ENCODE data around the gene NHEJ1. TPM values are rescaled to one million over a fixed set of nuclear protein-coding genes. Genes with fewer than 3 reads are reported as not detected.

The NHEJ1 gene
- total and polyA plus RNA-seq, 4 donors: 6.8 to 9.8 (median 8.5) TPM

DNA sequence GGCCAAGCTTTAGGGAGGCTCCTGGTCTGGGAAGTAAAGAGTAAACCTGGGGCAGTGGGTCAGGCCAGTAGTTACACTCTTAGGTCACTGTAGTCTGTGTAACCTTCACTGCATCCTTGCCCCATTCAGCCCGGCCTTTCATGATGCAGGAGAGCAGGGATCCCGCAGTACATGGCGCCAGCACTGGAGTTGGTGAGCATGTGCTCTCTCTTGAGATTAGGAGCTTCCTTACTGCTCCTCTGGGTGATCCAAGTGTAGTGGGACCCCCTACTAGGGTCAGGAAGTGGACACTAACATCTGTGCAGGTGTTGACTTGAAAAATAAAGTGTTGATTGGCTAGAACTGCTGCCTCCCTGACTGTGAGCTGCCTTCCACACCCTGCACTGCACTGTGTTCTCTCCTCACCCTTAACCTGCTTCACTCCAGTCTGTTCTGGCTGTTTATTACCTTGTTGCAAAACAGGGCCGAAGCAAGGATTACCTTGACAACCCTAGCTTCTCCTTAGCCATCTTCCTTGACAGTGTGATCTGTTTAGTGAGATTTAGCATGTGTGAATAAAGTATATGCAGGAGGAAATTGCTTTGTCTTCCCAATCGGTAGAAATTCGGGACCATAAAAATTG lies 22.6 kb upstream of the NHEJ1 start:
- Histone ChIP-seq H3K27me3 (ENCODE audit: control insufficient read depth in 1 of 2, insufficient read depth in 2 of 2, low read length in 1 of 2) (no peaks in the 10 kb centered on the region), H3K9me3 (ENCODE audit: control insufficient read depth, low read length) (no peaks in the 10 kb centered on the region), H3K4me3 (ENCODE audit: low read length in 2 of 2) (no peak overlapping the region), H3K4me1 (ENCODE audit: control insufficient read depth in 1 of 2, insufficient read depth in 2 of 2, low read length in 2 of 2) (peaks cover 0 to 3% of the 10 kb centered on the region in 2 donors), H3K36me3 (ENCODE audit: control insufficient read depth in 1 of 2, insufficient read depth in 2 of 2, low read length in 1 of 2) (peaks cover 0 to 10% of the 10 kb centered on the region in 2 donors), H3K27ac (ENCODE audit: low read depth in 1 of 2, low read length in 2 of 2) (no peak overlapping the region)
- 92 to 95% methylated on average over 6 of the region's 6 CpGs for WGBS, 2 donors
- no peak for DNase-seq
- no peak for ATAC-seq (ENCODE audit: low FRiP score)
- intact Hi-C loops (cut with DNase I): no loop called here

DNA sequence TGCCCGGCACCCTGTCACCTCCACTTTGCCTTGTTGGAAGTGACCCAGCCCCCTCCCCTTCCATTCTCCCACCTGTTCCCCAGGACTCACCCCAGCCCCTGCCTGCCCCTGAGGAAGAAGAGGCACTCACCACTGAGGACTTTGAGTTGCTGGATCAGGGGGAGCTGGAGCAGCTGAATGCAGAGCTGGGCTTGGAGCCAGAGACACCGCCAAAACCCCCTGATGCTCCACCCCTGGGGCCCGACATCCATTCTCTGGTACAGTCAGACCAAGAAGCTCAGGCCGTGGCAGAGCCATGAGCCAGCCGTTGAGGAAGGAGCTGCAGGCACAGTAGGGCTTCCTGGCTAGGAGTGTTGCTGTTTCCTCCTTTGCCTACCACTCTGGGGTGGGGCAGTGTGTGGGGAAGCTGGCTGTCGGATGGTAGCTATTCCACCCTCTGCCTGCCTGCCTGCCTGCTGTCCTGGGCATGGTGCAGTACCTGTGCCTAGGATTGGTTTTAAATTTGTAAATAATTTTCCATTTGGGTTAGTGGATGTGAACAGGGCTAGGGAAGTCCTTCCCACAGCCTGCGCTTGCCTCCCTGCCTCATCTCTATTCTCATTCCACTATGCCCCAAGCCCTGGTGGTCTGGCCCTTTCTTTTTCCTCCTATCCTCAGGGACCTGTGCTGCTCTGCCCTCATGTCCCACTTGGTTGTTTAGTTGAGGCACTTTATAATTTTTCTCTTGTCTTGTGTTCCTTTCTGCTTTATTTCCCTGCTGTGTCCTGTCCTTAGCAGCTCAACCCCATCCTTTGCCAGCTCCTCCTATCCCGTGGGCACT lies 21.9 kb upstream of the NHEJ1 start:
- Histone ChIP-seq H3K4me1 (ENCODE audit: control insufficient read depth in 1 of 2, insufficient read depth in 2 of 2, low read length in 2 of 2) (peaks cover 0 to 3% of the 10 kb centered on the region in 2 donors), H3K4me3 (ENCODE audit: low read length in 2 of 2) (no peak overlapping the region), H3K9me3 (ENCODE audit: control insufficient read depth, low read length) (no peaks in the 10 kb centered on the region), H3K27me3 (ENCODE audit: control insufficient read depth in 1 of 2, insufficient read depth in 2 of 2, low read length in 1 of 2) (no peaks in the 10 kb centered on the region), H3K36me3 (ENCODE audit: control insufficient read depth in 1 of 2, insufficient read depth in 2 of 2, low read length in 1 of 2) (peaks cover 0 to 10% of the 10 kb centered on the region in 2 donors), H3K27ac (ENCODE audit: low read depth in 1 of 2, low read length in 2 of 2) (no peak overlapping the region)
- DNase-seq (peak in 1 of 2 donors; percentile 58), ATAC-seq (ENCODE audit: low FRiP score) (no peak)
- intact Hi-C loops (cut with DNase I): no loop called here
- 77 to 80% methylated on average over 8 of the region's 8 CpGs for WGBS, 2 donors

DNA sequence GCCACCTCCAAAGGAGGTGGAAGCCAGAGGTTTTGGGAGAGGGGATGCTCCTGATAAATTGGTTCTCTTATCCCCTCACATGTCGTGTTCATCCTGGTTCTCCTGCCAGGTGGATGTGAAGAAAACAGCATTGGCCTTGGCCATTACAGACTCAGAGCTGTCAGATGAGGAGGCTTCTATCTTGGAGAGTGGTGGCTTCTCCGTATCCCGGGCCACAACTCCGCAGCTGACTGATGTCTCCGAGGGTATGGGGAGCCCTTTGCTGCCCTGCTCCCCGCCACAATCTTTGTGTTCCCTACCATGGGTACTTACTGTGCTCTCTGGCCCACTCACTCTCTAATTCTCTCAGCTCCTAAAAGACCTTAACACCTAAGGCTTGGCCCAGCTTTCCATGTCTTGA lies 20.9 kb upstream of the NHEJ1 start:
- H3K4me3 ChIP-seq (ENCODE audit: low read length in 2 of 2): no peak overlapping the region
- 88 to 97% methylated on average over 6 of the region's 6 CpGs for whole genome bisulfite sequencing, 2 donors
- intact Hi-C loops (cut with DNase I): no loop called here
- no peak for ATAC-seq (ENCODE audit: low FRiP score)
- peaks cover 0 to 3% of the 10 kb centered on the region in 2 donors for H3K4me1 ChIP-seq (ENCODE audit: control insufficient read depth in 1 of 2, insufficient read depth in 2 of 2, low read length in 2 of 2)
- DNase-seq: no peak
- H3K27ac ChIP-seq (ENCODE audit: low read depth in 1 of 2, low read length in 2 of 2): no peak overlapping the region
- no peaks in the 10 kb centered on the region for H3K27me3 ChIP-seq (ENCODE audit: control insufficient read depth in 1 of 2, insufficient read depth in 2 of 2, low read length in 1 of 2)
- H3K36me3 ChIP-seq (ENCODE audit: control insufficient read depth in 1 of 2, insufficient read depth in 2 of 2, low read length in 1 of 2): peaks cover 0 to 10% of the 10 kb centered on the region in 2 donors
- no peaks in the 10 kb centered on the region for H3K9me3 ChIP-seq (ENCODE audit: control insufficient read depth, low read length)

DNA sequence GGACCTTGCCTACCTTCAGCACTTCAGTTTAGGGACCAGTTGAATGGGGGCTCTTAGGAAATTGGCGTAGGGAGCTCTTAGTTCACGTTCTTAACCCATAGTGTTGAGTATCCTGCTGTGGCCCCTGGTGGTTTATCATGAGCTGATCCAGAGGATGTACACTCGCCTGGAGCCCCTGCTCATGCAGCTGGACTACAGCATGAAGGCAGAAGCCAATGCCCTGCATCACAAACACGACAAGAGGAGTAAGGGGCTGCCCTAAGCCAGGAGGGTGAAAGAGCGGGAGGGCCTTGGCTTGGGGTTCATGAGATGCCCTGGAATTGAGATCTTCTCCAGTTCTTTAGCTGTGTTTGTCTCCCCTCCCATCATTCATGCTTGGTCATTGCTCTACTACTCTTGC lies 20.3 kb upstream of the NHEJ1 start:
- no peak overlapping the region for H3K4me3 ChIP-seq (ENCODE audit: low read length in 2 of 2)
- 90 to 91% methylated on average over 5 of the region's 5 CpGs for WGBS, 2 donors
- intact Hi-C loops (cut with DNase I): no loop called here

DNA sequence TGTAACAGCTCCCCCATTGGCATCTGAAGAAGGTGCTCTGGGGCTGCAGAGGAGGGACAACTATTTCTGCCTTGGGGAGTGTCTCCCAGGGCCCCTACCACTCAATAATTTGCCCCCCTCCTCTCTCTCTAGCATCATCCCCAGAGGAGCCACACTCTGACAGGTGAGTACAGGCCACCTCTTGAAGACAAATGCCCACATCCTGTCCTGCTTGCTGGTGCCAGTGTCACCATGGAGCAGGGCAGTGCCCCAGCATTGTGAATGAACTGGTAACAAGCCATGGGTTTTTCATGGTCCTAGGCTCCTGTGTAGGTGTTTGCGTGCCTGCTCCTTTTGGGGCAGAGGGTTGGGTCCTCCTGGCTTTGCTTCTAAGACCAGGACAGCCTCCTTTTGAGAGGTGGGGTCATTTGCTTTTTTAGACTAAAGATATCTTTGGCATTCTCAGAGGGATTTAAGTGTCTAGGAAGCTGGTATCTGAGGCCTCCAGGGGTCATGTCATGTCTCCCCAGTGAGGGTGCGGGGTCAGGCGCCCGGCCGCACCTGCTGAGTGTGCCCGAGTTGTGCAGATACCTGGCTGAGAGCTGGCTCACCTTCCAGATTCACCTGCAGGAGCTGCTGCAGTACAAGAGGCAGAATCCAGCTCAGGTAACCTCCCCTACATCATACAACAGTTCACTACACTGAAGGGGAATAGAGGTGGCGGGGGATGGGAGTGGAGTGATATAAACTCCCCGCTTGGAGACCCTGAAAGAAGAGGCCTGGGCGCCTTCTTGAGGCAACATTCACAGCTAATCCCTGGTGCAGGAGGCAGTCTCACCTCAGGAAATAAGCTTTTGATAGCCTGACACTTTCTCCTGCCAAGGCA lies 19.2 kb upstream of the NHEJ1 start:
- Histone ChIP-seq H3K27ac (ENCODE audit: low read depth in 1 of 2, low read length in 2 of 2) (no peak overlapping the region), H3K27me3 (ENCODE audit: control insufficient read depth in 1 of 2, insufficient read depth in 2 of 2, low read length in 1 of 2) (no peaks in the 10 kb centered on the region), H3K9me3 (ENCODE audit: control insufficient read depth, low read length) (no peaks in the 10 kb centered on the region), H3K4me1 (ENCODE audit: control insufficient read depth in 1 of 2, insufficient read depth in 2 of 2, low read length in 2 of 2) (peaks cover 0 to 3% of the 10 kb centered on the region in 2 donors), H3K4me3 (ENCODE audit: low read length in 2 of 2) (no peak overlapping the region), H3K36me3 (ENCODE audit: control insufficient read depth in 1 of 2, insufficient read depth in 2 of 2, low read length in 1 of 2) (peaks cover 0 to 10% of the 10 kb centered on the region in 2 donors)
- ATAC-seq (ENCODE audit: low FRiP score) (no peak), DNase-seq (no peak)
- intact Hi-C loops (cut with DNase I): loop anchor here (5.0 to 10.0 kb wide), 3 partner anchors 47 to 207 kb away; partner anchors contain the start of genes DNPEP (in 2 of the 2), ANKZF1 (in 1 of the 2) and ATG9A (in 1 of the 2)
- 91 to 95% methylated on average over 9 of the region's 9 CpGs for WGBS, 2 donors

More for the DNA sequence above, 20.3 kb upstream of the NHEJ1 start:
- no peaks in the 10 kb centered on the region for H3K27me3 ChIP-seq (ENCODE audit: control insufficient read depth in 1 of 2, insufficient read depth in 2 of 2, low read length in 1 of 2)
- no peak for ATAC-seq (ENCODE audit: low FRiP score)
- H3K4me1 ChIP-seq (ENCODE audit: control insufficient read depth in 1 of 2, insufficient read depth in 2 of 2, low read length in 2 of 2): peaks cover 0 to 3% of the 10 kb centered on the region in 2 donors
- peaks cover 0 to 10% of the 10 kb centered on the region in 2 donors for H3K36me3 ChIP-seq (ENCODE audit: control insufficient read depth in 1 of 2, insufficient read depth in 2 of 2, low read length in 1 of 2)
- DNase-seq: no peak
- H3K9me3 ChIP-seq (ENCODE audit: control insufficient read depth, low read length): no peaks in the 10 kb centered on the region
- H3K27ac ChIP-seq (ENCODE audit: low read depth in 1 of 2, low read length in 2 of 2): no peak overlapping the region

DNA sequence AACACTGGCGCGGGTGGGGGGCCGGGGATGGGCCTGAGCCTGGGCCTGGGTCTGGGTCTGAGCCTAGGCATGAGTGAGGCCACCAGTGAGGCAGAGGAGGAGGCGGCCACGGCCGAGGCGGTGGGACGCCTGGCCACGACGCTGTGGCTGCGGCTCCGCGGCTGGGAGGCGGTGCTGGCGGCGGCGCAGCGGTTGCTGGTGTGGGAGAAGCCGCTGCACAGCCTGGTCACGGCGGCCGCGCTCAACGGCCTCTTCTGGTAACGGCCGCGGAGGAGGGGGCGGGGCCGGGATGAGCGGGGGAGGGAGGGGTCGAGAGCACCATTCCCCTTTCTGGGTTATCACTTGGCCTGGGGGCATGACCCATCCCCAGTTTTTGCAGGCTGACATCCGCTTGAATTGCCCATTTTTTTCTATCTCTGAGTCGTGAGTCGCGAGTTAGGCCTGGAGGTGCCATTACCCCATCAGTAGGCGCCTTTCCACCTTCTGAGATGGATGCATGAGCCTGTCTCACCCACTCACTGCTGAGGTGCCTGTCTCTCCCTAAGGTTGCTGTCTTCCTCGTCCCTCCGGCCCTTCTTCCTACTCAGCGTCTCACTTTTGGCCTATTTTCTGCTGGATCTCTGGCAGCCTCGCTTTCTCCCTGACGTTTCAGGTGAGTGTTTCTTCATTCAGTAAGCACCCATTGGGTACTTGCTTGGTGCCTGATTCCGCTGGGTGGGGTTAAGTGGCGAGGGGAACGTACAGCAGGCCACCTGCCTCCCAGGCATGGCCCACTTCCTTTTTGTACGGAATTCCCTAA lies 18.0 kb upstream of the NHEJ1 start:
- intact Hi-C loops (cut with DNase I): loop anchor here (1.0 to 10.0 kb wide), 4 partner anchors 28 to 209 kb away; partner anchors contain the start of genes DNPEP (in 2 of the 2), ANKZF1 (in 1 of the 2), ATG9A (in 1 of the 2) and ZFAND2B (in 1 of the 2)
- Histone ChIP-seq H3K36me3 (ENCODE audit: control insufficient read depth in 1 of 2, insufficient read depth in 2 of 2, low read length in 1 of 2) (peaks cover 0 to 10% of the 10 kb centered on the region in 2 donors), H3K9me3 (ENCODE audit: control insufficient read depth, low read length) (no peaks in the 10 kb centered on the region), H3K4me1 (ENCODE audit: control insufficient read depth in 1 of 2, insufficient read depth in 2 of 2, low read length in 2 of 2) (peaks cover 0 to 3% of the 10 kb centered on the region in 2 donors), H3K4me3 (ENCODE audit: low read length in 2 of 2) (peak overlapping the region; percentile 85 to 90), H3K27ac (ENCODE audit: low read depth in 1 of 2, low read length in 2 of 2) (peak overlapping the region in 1 of 2 donors; percentile 87), H3K27me3 (ENCODE audit: control insufficient read depth in 1 of 2, insufficient read depth in 2 of 2, low read length in 1 of 2) (no peaks in the 10 kb centered on the region)
- 4 to 5% methylated on average over 35 to 45 of the region's 45 CpGs for WGBS, 2 donors
- ATAC-seq (ENCODE audit: low FRiP score) (peak; percentile 0), DNase-seq (peak; percentile 71 to 88)

DNA sequence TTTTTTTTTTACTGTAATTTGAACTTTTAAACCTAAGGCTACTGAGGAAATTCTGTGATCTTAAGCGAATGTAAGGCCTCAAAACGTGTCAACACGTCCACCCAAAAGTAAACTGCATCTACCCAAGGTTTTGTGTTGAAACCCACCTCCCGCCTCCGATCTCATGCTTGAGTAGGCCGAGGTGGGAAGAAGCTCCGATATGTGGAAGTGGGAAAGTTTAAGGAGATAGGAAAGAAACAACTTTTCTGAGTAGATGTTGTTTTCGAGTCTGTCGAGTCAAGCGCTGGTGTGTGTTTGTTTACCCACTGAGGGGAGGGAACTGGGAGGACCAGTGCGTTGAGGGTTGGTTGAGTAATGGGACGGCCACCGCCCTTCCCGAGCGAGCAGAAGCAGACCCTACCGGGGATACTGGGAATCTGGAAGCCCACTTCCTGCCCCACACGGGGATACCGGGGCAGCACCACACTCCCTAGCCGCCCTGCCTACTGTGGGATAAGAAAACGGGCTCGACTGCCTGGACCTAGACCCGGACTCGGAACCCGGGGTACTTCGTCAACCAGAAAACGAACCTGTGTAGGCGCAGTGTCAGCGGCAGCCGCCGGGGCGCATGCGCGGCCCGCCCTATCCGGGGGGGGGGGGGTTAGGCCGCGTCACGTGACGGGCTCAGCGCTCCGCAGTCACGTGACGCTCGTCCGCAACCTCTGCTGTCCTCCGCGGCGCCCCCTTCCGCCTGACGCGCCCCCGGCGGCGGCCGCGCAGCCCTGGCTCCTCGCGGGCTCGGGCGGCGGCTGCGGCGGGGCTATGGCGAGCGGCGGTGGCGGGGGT lies 17.1 kb upstream of the NHEJ1 start, which contains the start of gene RETREG2:
RETREG2 (plus strand) TSS at position 724 of the 825 bp plus-strand sequence; CDS start at position 802, 78 bp downstream.
- ATAC-seq (ENCODE audit: low FRiP score) (peak; percentile 94), DNase-seq (peak; percentile 91 to 94)
- Histone ChIP-seq H3K9me3 (ENCODE audit: control insufficient read depth, low read length) (no peaks in the 10 kb centered on the region), H3K27me3 (ENCODE audit: control insufficient read depth in 1 of 2, insufficient read depth in 2 of 2, low read length in 1 of 2) (no peaks in the 10 kb centered on the region), H3K4me3 (ENCODE audit: low read length in 2 of 2) (peak within 1 kb of the TSS; percentile 88 to 90), H3K4me1 (ENCODE audit: control insufficient read depth in 1 of 2, insufficient read depth in 2 of 2, low read length in 2 of 2) (peaks cover 0 to 3% of the 10 kb centered on the region in 2 donors), H3K36me3 (ENCODE audit: control insufficient read depth in 1 of 2, insufficient read depth in 2 of 2, low read length in 1 of 2) (peaks cover 0 to 8% of the 10 kb centered on the region in 2 donors), H3K27ac (ENCODE audit: low read depth in 1 of 2, low read length in 2 of 2) (peak within 1 kb of the TSS; percentile 87 to 88)
- intact Hi-C loops (cut with DNase I): loop anchor here (1.0 to 10.0 kb wide), 5 partner anchors 29 to 210 kb away; partner anchors contain the start of genes DNPEP (in 2 of the 2), ABCB6 (in 1 of the 2), ANKZF1 (in 1 of the 2) and ATG9A (in 1 of the 2)
- 0 to 1% methylated on average over 45 to 67 of the region's 67 CpGs for WGBS, 2 donors

Measured in aorta (tissue), 5 donors.